ENCODE results near the gene GRIN1. TPM values are rescaled to one million over a fixed set of nuclear protein-coding genes. Genes with fewer than 3 reads are reported as not detected.

The GRIN1 gene
- not detected in 2 replicates for total RNA-seq (2014; rRNA removed; shearing (Covaris generic))
- polyA plus RNA-seq (2015; cell fraction: cytosol; rRNA removed): 0.06 TPM in 1 of 2 replicates, not detected in the other
- not detected in 2 replicates for polyA plus RNA-seq (2015; cell fraction: nucleus; rRNA removed)

- no peak for DNase-seq (ENCODE audit: low read depth)
These were observed at the start of gene GRIN1 for GRCh38 chr9:137138722-137139467. TSS of gene GRIN1 (plus strand) at chr9:137139154. CDS start at chr9:137139487, 333 bp downstream.

GRCh38 chr9:137089232-137089947 is 49.6 kb upstream of the GRIN1 start:
- no peak for DNase-seq (ENCODE audit: low read depth)

- DNase-seq (ENCODE audit: low read depth): no peak
These were observed 43.1 kb upstream of the GRIN1 start for GRCh38 chr9:137095664-137096517.

- DNase-seq (ENCODE audit: low read depth): no peak
These were observed 42.0 kb upstream of the GRIN1 start for GRCh38 chr9:137096785-137097546.

GRCh38 chr9:137097761-137098462 is 41.0 kb upstream of the GRIN1 start:
- DNase-seq (ENCODE audit: low read depth): no peak

GRCh38 chr9:137099231-137099630 is 39.7 kb upstream of the GRIN1 start:
- no peak for DNase-seq (ENCODE audit: low read depth)

- no peak for DNase-seq (ENCODE audit: low read depth)
These were observed 35.6 kb upstream of the GRIN1 start for GRCh38 chr9:137103206-137103999.

- no peak for DNase-seq (ENCODE audit: low read depth)
These were observed 32.9 kb upstream of the GRIN1 start for GRCh38 chr9:137105814-137106661.

- DNase-seq (ENCODE audit: low read depth): no peak
These were observed 32.2 kb upstream of the GRIN1 start for GRCh38 chr9:137106662-137107250.

GRCh38 chr9:137107312-137107921 is 31.5 kb upstream of the GRIN1 start:
- no peak for DNase-seq (ENCODE audit: low read depth)

GRCh38 chr9:137107982-137108381 is 31.0 kb upstream of the GRIN1 start:
- no peak for DNase-seq (ENCODE audit: low read depth)

- DNase-seq (ENCODE audit: low read depth): no peak
These were observed 30.2 kb upstream of the GRIN1 start for GRCh38 chr9:137108608-137109249.

- no peak for DNase-seq (ENCODE audit: low read depth)
These were observed 29.5 kb upstream of the GRIN1 start for GRCh38 chr9:137109250-137110146.

GRCh38 chr9:137110147-137110910 is 28.6 kb upstream of the GRIN1 start:
- no peak for DNase-seq (ENCODE audit: low read depth)

Data from HT1080 (cell line).